Upper lobe of left lung (tissue), 4 donors: ENCODE data around the gene LIX1.

Experiments
- POLR2AphosphoS5 ChIP-seq, 2 donors: sonication (generic); formaldehyde crosslinking; IDR thresholded peaks; one replicate each; pipeline ENCODE4 v1.5.1; 2017; ENCODE audit warnings: antibody characterized with exemption in 2 of 2
- TF ChIP-seq, protein P1 (sequence below), 6 experiments: fragments of 450-650 bp in 4 of 6; fragments of 200-600 bp in 2 of 6; sonication (generic) in 2 of 6; IDR thresholded peaks; one replicate each; pipeline ENCODE4 v1.5.1; 2016 to 2019; ENCODE audit warnings: antibody characterized with exemption in 6 of 6

DNA sequence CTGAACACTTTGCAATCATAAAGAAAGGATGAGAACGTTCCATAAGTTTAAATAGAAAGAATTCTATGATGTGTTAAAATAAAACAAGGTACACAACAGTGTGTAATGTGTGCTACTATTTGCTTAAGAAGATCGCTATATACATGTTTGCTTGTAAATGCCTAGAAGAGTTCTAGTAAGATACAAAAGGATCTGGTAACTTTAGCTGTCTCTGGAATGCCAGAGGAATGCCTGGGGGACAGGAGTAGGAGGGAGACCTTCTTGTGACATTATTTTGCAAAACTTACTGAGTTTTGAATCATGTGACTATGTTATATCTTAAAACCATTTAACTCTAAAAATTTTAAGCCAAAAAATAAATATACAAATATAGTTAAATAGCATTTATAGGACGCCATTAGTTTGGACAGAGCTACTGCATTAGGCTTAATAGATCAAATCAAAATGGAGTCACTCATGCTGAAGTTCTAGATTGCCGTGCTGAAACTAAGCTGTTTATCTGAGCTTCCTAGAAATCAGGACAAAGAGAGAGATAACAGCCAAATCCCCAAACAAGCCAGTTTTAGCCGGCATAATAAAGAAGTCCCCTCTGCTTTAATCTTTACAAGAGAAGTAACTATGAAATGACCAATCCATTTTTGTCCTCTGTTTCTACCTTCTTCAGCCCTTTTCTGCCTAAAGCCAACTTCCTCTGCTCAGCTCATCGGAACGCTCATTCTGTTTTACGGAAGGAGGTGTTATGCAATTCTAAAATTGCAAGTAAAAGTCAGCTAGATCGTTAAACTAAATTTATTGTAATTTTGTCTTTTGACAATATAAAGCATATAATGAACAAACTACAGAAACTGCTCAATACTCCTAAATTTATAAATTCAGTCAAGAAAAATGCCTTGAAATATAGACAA is 44.8 kb downstream of the LIX1 start:
- no peak for TF ChIP-seq POLR2AphosphoS5 (IDR thresholded peaks at IDR 0.05)
- TF ChIP-seq, protein P1, sequence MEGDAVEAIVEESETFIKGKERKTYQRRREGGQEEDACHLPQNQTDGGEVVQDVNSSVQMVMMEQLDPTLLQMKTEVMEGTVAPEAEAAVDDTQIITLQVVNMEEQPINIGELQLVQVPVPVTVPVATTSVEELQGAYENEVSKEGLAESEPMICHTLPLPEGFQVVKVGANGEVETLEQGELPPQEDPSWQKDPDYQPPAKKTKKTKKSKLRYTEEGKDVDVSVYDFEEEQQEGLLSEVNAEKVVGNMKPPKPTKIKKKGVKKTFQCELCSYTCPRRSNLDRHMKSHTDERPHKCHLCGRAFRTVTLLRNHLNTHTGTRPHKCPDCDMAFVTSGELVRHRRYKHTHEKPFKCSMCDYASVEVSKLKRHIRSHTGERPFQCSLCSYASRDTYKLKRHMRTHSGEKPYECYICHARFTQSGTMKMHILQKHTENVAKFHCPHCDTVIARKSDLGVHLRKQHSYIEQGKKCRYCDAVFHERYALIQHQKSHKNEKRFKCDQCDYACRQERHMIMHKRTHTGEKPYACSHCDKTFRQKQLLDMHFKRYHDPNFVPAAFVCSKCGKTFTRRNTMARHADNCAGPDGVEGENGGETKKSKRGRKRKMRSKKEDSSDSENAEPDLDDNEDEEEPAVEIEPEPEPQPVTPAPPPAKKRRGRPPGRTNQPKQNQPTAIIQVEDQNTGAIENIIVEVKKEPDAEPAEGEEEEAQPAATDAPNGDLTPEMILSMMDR (IDR thresholded peaks at IDR 0.05) = no peak
